Stimulated activated CD8-positive, alpha-beta memory T cell treated with anti-CD3 and anti-CD28 coated beads, Interleukin-12 subunit alpha, Interleukin-12 subunit beta, amount 100 ng/mL, for 24 hours (primary cell): ENCODE measurements around the gene TSC22D3.

ENCODE experiments used
- DNase-seq: peaks from one replicate; pipeline ENCODE4 v3.0.0-alpha.2; 2020; ENCODE audit errors: extremely low read depth

The TSC22D3 gene

GRCh38 chrX:107760304-107761077, 15.1 kb downstream of the TSC22D3 start:
- no peak for DNase-seq

DNA sequence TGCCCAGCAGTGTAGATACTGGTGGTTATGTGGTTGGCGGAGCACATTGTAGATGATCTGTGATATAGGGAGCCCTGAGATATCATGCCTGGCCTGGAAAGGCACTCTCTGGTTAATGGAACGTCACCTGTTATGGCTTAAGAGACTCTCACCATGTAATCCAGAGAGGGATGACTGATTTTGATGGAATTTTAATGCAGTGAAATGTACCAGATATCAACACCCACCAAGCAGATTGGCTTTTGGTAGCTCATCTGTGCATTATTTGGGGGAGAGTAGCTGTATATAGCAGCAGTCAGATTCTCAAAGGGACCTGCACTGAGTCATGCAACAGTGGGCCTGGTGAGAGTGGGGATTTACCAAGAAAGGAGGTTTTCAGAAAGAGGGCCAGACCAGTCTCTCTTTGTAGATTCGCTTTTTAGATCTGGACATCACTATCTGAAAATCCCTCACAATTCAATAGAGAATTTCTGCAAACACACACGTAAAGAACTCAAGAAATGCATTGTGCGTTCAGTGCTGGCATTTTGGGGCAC, 17.3 kb downstream of the TSC22D3 start:
- no peak for DNase-seq

DNA sequence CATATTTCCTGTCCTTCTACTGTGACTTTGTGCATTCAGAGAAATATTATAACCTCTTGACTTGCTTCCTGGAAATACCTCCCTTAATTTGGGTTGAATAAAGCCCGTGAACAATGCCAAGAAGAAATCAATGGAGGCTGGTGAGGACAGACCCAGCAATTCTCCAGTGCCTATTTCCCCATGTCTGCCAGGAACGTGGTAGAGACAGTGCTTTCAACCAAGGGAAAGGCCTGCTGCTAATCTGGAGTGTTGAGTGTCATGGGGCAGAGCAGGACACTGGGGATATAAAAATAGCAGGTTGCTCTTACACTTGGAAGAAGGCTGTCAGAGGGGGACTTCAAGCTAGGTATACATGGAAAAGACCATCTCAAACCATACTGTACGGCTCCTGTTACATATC, 19.9 kb downstream of the TSC22D3 start:
- DNase-seq: no peak

DNA sequence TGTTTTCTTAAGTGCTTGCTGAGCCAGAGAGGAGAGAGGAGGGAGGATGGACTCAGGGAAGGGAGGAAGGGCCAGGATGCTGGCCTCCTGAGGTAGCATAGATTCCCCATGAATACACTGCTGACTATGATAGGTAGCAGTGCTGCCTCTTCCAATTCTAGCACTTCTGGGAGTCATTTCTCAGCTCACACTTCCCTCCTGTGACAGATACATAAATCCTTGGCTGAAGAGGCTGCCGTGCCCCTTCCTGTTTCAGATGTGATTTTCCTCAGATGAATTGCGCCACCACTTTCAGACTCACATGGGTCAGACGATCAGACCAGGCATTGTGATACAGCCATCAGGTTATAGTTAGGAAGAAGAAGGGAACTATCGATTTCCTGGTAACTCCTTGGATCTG, 22.4 kb downstream of the TSC22D3 start:
- DNase-seq: no peak

GRCh38 chrX:107752714-107753113, 22.9 kb downstream of the TSC22D3 start:
- DNase-seq: no peak

DNA sequence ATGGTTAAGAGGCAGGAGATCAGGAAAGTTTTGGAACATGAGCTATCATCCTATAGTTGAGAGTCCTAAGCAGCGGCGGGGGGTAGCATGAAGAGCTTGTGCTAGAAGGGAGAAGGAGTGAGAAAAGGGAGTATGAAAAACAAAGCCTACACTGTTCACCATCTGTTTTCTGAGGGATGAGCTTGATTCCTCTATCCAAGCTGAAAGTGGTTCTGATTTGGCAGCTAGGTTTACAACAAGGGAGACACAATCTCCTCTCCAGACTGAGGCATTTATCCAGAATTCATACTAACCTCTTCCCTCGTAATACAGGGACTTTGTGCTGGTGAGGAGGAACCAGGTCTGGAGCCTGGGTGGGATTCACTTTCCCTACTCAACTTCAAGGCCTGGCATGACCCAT, 23.5 kb downstream of the TSC22D3 start:
- DNase-seq: no peak

- DNase-seq: no peak
These were observed 24.6 kb downstream of the TSC22D3 start for GRCh38 chrX:107750861-107751445.

GRCh38 chrX:107750263-107750662, 25.3 kb downstream of the TSC22D3 start:
- DNase-seq: no peak

- no peak for DNase-seq
These were observed 27.1 kb downstream of the TSC22D3 start for GRCh38 chrX:107748506-107748905.

- DNase-seq: no peak
These were observed 27.9 kb downstream of the TSC22D3 start for GRCh38 chrX:107747596-107748161.

DNA sequence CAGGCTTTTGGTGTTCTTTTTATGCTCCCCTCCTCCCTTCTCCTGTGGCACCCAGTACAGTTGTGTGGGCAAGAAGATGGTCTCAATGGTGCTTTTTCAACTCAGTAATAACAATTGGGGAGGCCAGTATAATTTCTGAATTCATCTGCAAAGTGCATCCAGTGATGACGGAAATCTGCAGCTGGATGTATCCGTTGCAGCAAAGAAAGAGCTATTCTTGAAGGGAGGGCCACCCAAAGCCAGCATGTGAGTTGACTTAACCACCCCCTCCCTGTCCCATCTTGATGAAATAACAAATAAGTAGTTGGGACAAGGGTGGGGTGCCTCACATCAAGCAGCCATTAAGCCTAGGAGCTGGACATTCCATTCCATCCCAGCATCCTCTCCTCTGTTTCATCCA, 30.7 kb downstream of the TSC22D3 start:
- no peak for DNase-seq

GRCh38 chrX:107743995-107744394, 31.6 kb downstream of the TSC22D3 start:
- no peak for DNase-seq

DNA sequence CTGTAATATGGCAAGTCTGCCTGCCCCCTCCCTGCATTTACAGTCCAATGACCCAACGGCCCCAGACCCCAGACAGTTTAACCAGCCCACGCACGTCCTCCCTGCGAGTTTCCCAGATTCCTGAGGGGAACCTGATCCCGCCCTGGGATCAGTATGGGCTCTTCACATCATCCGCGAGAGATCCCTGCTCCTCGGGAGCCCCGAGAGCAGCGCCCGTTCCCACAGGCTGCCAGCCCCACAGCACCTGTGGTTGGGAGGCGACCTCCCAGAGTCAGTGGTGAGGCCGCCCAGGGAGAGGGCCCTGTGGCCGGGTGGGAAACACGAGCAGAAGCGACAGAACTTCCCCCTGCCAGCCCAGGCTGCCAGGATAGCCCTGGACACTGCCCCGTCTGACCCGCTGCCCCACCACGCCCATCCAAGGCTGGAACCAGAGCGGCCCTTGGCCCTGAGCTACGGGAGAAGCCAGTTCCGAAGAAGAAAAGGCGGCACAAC, 32.8 kb downstream of the TSC22D3 start:
- DNase-seq: no peak

DNA sequence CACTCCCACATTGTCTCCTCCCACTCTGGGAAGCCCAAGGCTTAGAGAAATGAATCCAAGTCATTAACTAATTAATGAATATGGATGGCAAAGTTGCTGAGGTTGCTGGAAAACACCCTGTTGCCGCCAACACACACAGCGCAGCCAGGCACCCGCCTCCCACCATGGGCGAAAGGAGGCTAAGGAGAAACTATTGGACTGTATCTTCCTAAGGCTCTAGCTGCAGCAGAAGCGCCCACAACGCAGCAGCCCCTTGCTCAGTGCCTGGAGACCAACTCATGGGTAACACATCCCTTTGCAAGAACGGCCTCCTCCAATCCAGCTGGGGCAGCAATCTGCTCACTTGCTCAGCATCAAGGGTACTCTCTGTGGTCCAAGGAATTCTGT, 34.2 kb downstream of the TSC22D3 start:
- no peak for DNase-seq

GRCh38 chrX:107739541-107739940, 36.0 kb downstream of the TSC22D3 start:
- DNase-seq: no peak

GRCh38 chrX:107738768-107739167, 36.8 kb downstream of the TSC22D3 start:
- DNase-seq: no peak

DNA sequence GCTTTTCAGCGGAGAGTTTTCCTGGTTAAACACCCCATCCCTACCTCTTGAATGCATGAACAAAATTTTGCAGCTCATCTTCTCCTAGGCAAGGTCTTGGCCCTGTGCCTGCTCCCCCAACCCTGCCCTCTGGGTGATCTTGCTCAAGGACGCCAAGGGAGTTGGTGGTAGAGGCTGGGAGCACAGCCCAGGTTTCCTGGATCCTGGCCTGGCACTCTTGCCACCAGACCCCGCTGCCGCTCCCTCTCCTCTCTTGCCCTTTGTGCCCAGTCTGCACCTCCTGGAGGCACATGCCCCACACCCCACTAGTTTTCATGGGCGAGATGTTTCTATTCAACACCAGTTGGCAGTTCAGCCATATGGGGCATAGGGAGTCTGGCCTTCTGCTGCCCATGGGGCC, 37.3 kb downstream of the TSC22D3 start:
- no peak for DNase-seq

GRCh38 chrX:107736781-107737531, 38.6 kb downstream of the TSC22D3 start:
- no peak for DNase-seq

GRCh38 chrX:107734646-107735045, 40.9 kb downstream of the TSC22D3 start:
- no peak for DNase-seq

DNA sequence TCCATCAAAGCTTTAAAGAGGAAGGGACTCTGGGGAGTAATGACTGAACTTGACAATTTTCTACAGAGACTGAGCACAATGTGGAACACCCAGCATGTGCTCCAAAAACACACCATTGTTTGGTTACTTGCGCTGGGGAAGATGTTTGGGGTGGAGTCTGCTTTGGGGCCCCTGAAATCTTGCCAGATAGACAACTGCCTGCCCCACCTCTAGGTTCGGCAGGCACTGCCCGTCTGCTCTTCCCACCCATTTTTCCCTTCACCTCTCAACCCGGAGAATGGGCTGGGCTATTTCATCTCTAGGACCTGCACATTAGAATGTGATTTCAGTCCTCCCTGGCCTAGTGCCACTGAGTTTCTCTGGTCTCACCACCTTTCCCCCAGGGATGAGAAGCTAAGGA, 41.9 kb downstream of the TSC22D3 start:
- no peak for DNase-seq

- no peak for DNase-seq
These were observed 43.6 kb downstream of the TSC22D3 start for GRCh38 chrX:107731831-107732502.
